ENCODE data around the gene SETD6. TPM values are rescaled to one million over a fixed set of nuclear protein-coding genes. Genes with fewer than 3 reads are reported as not detected.
"Not testable (repeated sequence)": the region's sequence is repeated elsewhere in the genome, so short reads cannot be mapped to it uniquely, and the experiment has no call there.

Gene SETD6
- total RNA-seq, 1 donor from 2014 or later: 13.0 TPM

GRCh38 chr16:58490539-58490938 is 24.8 kb upstream of the SETD6 start:
- intact Hi-C loops (cut with DNase I); ATAC-seq: not testable (repeated sequence)
- peak; percentile 55 for DNase-seq (ENCODE audit: missing footprints)

- ATAC-seq: no peak
- intact Hi-C loops (cut with DNase I): no loop called here
- peak; percentile 21 for DNase-seq (ENCODE audit: missing footprints)
These were observed 23.3 kb upstream of the SETD6 start for GRCh38 chr16:58492066-58492465.

GRCh38 chr16:58492735-58493134 is 22.6 kb upstream of the SETD6 start:
- intact Hi-C loops (cut with DNase I): no loop called here
- DNase-seq (ENCODE audit: missing footprints): no peak
- ATAC-seq: no peak

GRCh38 chr16:58493756-58494431 is 21.4 kb upstream of the SETD6 start:
- intact Hi-C loops (cut with DNase I): no loop called here
- ATAC-seq (no peak), DNase-seq (ENCODE audit: missing footprints) (no peak)

GRCh38 chr16:58494981-58495520 is 20.3 kb upstream of the SETD6 start:
- intact Hi-C loops (cut with DNase I): no loop called here
- peak; percentile 76 for DNase-seq (ENCODE audit: missing footprints)
- ATAC-seq: peak; percentile 76

GRCh38 chr16:58495521-58496331 is 19.6 kb upstream of the SETD6 start:
- ATAC-seq (peak; percentile 58), DNase-seq (ENCODE audit: missing footprints) (peak; percentile 79)
- intact Hi-C loops (cut with DNase I): no loop called here

- DNase-seq (ENCODE audit: missing footprints): no peak
- ATAC-seq: no peak
- intact Hi-C loops (cut with DNase I): no loop called here
These were observed 17.8 kb upstream of the SETD6 start for GRCh38 chr16:58497468-58497867.

GRCh38 chr16:58497935-58498334 is 17.4 kb upstream of the SETD6 start:
- intact Hi-C loops (cut with DNase I): no loop called here
- ATAC-seq: no peak
- DNase-seq (ENCODE audit: missing footprints): no peak

- no peak for DNase-seq (ENCODE audit: missing footprints)
- intact Hi-C loops (cut with DNase I): no loop called here
- ATAC-seq: no peak
These were observed 16.8 kb upstream of the SETD6 start for GRCh38 chr16:58498341-58499091.

- intact Hi-C loops (cut with DNase I): no loop called here
- DNase-seq (ENCODE audit: missing footprints) (no peak), ATAC-seq (no peak)
These were observed 16.2 kb upstream of the SETD6 start for GRCh38 chr16:58499092-58499511.

GRCh38 chr16:58499615-58500351 is 15.5 kb upstream of the SETD6 start, which contains the start of gene NDRG4:
Gene NDRG4 (plus strand): TSS chr16:58500143. CDS start chr16:58500249, 106 bp downstream.
- intact Hi-C loops (cut with DNase I): no loop called here
- ATAC-seq (peak; percentile 27), DNase-seq (ENCODE audit: missing footprints) (no peak)

GRCh38 chr16:58500430-58501241 is 14.7 kb upstream of the SETD6 start:
- ATAC-seq: no peak
- intact Hi-C loops (cut with DNase I): no loop called here
- no peak for DNase-seq (ENCODE audit: missing footprints)

GRCh38 chr16:58501242-58502131 is 13.8 kb upstream of the SETD6 start:
- DNase-seq (ENCODE audit: missing footprints): no peak
- no peak for ATAC-seq
- intact Hi-C loops (cut with DNase I): no loop called here

- intact Hi-C loops (cut with DNase I): no loop called here
- DNase-seq (ENCODE audit: missing footprints) (no peak), ATAC-seq (no peak)
These were observed 12.9 kb upstream of the SETD6 start for GRCh38 chr16:58502217-58502921.

GRCh38 chr16:58503166-58503862 is 12.0 kb upstream of the SETD6 start:
- intact Hi-C loops (cut with DNase I): no loop called here
- ATAC-seq (no peak), DNase-seq (ENCODE audit: missing footprints) (no peak)

Measured in Right ventricle myocardium inferior (tissue), 1 donor.